SK-N-SH (cell line): ENCODE results near the gene PEMT. TPM values are rescaled to one million over a fixed set of nuclear protein-coding genes. Genes with fewer than 3 reads are reported as not detected.

Source experiments
- CTCF ChIA-PET: fragments of 300-600, 350-600 bp; formaldehyde crosslinking; extraction: SDS; loops from one replicate; lab custom pipeline; 2021; lab: Yijun Ruan, JAX
- POLR2A ChIA-PET: fragments of 350-600 bp; sonication (Branson Sonifier 250); formaldehyde crosslinking; extraction: SDS; loops from one replicate; lab custom pipeline; 2020; ENCODE audit warnings: antibody characterized with exemption, inconsistent platforms; lab: Yijun Ruan, JAX
- DNase-seq: peaks from one replicate; pipeline ENCODE4 v3.0.0; 2012
- H2AFZ ChIP-seq: fragments of 200-600 bp; sonication (generic); 2 replicates; pipeline ENCODE4 v1.8.1; 2016; ENCODE audit warnings: antibody characterized with exemption, mild to moderate bottlenecking, low read depth
- H3F3A ChIP-seq: fragments of 200-600 bp; sonication (generic); replicated peaks from 2 replicates; pipeline ENCODE3; 2016; ENCODE audit warnings: antibody characterized with exemption, mild to moderate bottlenecking; ENCODE audit not compliant: insufficient read depth
- H3K27ac ChIP-seq, 2 experiments: fragments of 200-500 bp in 1 of 2; fragments of 200-600 bp in 1 of 2; sonication (Bioruptor generic) in 1 of 2; sonication (generic), shearing (Covaris generic) in 1 of 2; 2 replicates each; pipeline versions ENCODE4 v1.5.1 to v1.6.1; 2014 to 2016; ENCODE audit warnings: low read depth in 2 of 2, inconsistent platforms in 1 of 2, low read length in 1 of 2, mild to moderate bottlenecking in 1 of 2, mixed read lengths in 1 of 2
- H3K27me3 ChIP-seq: fragments of 200-600 bp; sonication (generic), shearing (Covaris generic); 2 replicates; pipeline ENCODE4 v1.6.1; 2016; ENCODE audit warnings: mixed run types; ENCODE audit not compliant: insufficient read depth
- H3K36me3 ChIP-seq, 2 experiments: fragments of 200-500 bp in 1 of 2; fragments of 200-600 bp in 1 of 2; sonication (Bioruptor generic) in 1 of 2; sonication (generic) in 1 of 2; replicated peaks in 1 of 2; 2 replicates each; pipeline versions ENCODE3 to v1.5.1; 2014 to 2016; ENCODE audit warnings: low read length in 1 of 2, mild to moderate bottlenecking in 1 of 2; ENCODE audit not compliant: insufficient read depth in 2 of 2, control insufficient read depth in 1 of 2
- H3K4me1 ChIP-seq, 2 experiments: fragments of 200-500 bp in 1 of 2; fragments of 200-600 bp in 1 of 2; sonication (Bioruptor generic) in 1 of 2; sonication (generic), shearing (Covaris generic) in 1 of 2; 2 replicates each; pipeline versions ENCODE4 v1.5.1 to v1.6.1; 2014 to 2016; ENCODE audit warnings: low read depth in 1 of 2, low read length in 1 of 2, mixed run types in 1 of 2; ENCODE audit not compliant: insufficient read depth in 2 of 2, control insufficient read depth in 1 of 2
- H3K4me2 ChIP-seq: fragments of 200-600 bp; sonication (generic), shearing (Covaris generic); 2 replicates; pipeline ENCODE4 v1.6.1; 2017; ENCODE audit warnings: mixed run types
- H3K4me3 ChIP-seq, 2 experiments: fragments of 200-500 bp in 1 of 2; fragments of 200-600 bp in 1 of 2; sonication (Bioruptor generic) in 1 of 2; sonication (generic), shearing (Covaris generic) in 1 of 2; 2 replicates each; pipeline versions ENCODE4 v1.5.1 to v1.8.1; 2014 to 2016; ENCODE audit warnings: low read depth in 2 of 2, inconsistent platforms in 1 of 2, low read length in 1 of 2, mild to moderate bottlenecking in 1 of 2, mixed read lengths in 1 of 2, moderate library complexity in 1 of 2
- H3K79me2 ChIP-seq: fragments of 200-600 bp; sonication (generic); 2 replicates; pipeline ENCODE4 v1.8.1; 2017; ENCODE audit warnings: mild to moderate bottlenecking; ENCODE audit not compliant: insufficient read depth
- H3K9ac ChIP-seq: fragments of 200-600 bp; sonication (generic); 2 replicates; pipeline ENCODE4 v1.6.1; 2017; ENCODE audit warnings: mixed run types
- H3K9me2 ChIP-seq: fragments of 200-600 bp; sonication (generic); 2 replicates; pipeline ENCODE4 v1.6.1; 2017; ENCODE audit warnings: mixed run types
- H3K9me3 ChIP-seq: fragments of 200-600 bp; sonication (generic); 2 replicates; pipeline ENCODE4 v1.6.1; 2017; ENCODE audit warnings: mixed run types, mild to moderate bottlenecking, moderate library complexity
- H4K20me1 ChIP-seq: fragments of 200-600 bp; sonication (generic); 2 replicates; pipeline ENCODE4 v1.6.1; 2017; ENCODE audit warnings: mild to moderate bottlenecking, mixed run types; ENCODE audit not compliant: insufficient read depth
- CHD2 ChIP-seq: fragments of 150-350 bp; IDR thresholded peaks from 2 replicates; pipeline ENCODE4 v1.6.1; 2018; ENCODE audit warnings: low read length; ENCODE audit not compliant: partially characterized antibody
- CTCF ChIP-seq: fragments of 200-600 bp; sonication (generic); IDR thresholded peaks from 2 replicates; pipeline ENCODE4 v1.6.1; 2017; ENCODE audit warnings: antibody characterized with exemption, mild to moderate bottlenecking, moderate library complexity
- EP300 ChIP-seq, 2 experiments: IDR thresholded peaks; 2 replicates each; pipeline versions ENCODE4 v1.4.0 to v1.6.1; 2012; ENCODE audit warnings: borderline replicate concordance in 1 of 2, low read depth in 1 of 2, low read length in 1 of 2
- EZH2phosphoT487 ChIP-seq: fragments of 200-600 bp; sonication (generic); IDR thresholded peaks from 2 replicates; pipeline ENCODE4 v1.6.1; 2017; ENCODE audit warnings: low read depth, mixed run types, mild to moderate bottlenecking, antibody characterized with exemption, moderate library complexity, borderline replicate concordance
- FOXJ3 ChIP-seq: sonication (generic); formaldehyde crosslinking; IDR thresholded peaks from 2 replicates; pipeline ENCODE4 v1.5.1; 2020; ENCODE audit warnings: mild to moderate bottlenecking, missing genetic modification reagents
- GATA2 ChIP-seq: sonication (generic); formaldehyde crosslinking; IDR thresholded peaks from 2 replicates; pipeline ENCODE4 v1.5.0; 2020; ENCODE audit warnings: mild to moderate bottlenecking, missing genetic modification reagents
- JUND ChIP-seq: IDR thresholded peaks from 2 replicates; pipeline ENCODE4 v1.4.0; 2012
- MAX ChIP-seq: IDR thresholded peaks from 2 replicates; pipeline ENCODE4 v1.4.0; 2012; ENCODE audit warnings: low read depth
- MEF2A ChIP-seq: IDR thresholded peaks from 2 replicates; pipeline ENCODE4 v1.4.0; 2012; ENCODE audit warnings: low read depth, borderline replicate concordance
- NRF1 ChIP-seq: IDR thresholded peaks from 2 replicates; pipeline ENCODE4 v1.6.1; 2012; ENCODE audit warnings: low read depth, mild to moderate bottlenecking, low read length
- REST ChIP-seq: IDR thresholded peaks from 2 replicates; pipeline ENCODE4 v1.6.1; 2012; ENCODE audit warnings: mild to moderate bottlenecking, low read depth, low read length, moderate library complexity
- RXRA ChIP-seq: IDR thresholded peaks from 2 replicates; pipeline ENCODE4 v1.4.0; 2012; ENCODE audit warnings: low read depth, mild to moderate bottlenecking, borderline replicate concordance
- SIN3A ChIP-seq: IDR thresholded peaks from 2 replicates; pipeline ENCODE4 v1.6.1; 2012; ENCODE audit warnings: low read depth, mild to moderate bottlenecking, low read length, moderate library complexity, borderline replicate concordance
- SMC3 ChIP-seq: IDR thresholded peaks from 2 replicates; pipeline ENCODE4 v1.6.1; 2012; ENCODE audit warnings: low read depth, low read length, improper control_type of control experiment
- TCF12 ChIP-seq: IDR thresholded peaks from 2 replicates; pipeline ENCODE4 v1.4.0; 2012
- WGBS: methylation state at CpG from one replicate; pipeline ENCODE4 v1.1.6; 2017; ENCODE audit warnings: low lambda C conversion rate; 5-methylcytosine and 5-hydroxymethylcytosine counted together
- polyA plus RNA-seq, 3 experiments: library from polyadenylated mRNA; depleted of rRNA; stranded (reverse); fragments of >200 nt; gene quantifications; 2 replicates each; pipeline ENCODE4 v1.2.3, GENCODE V29; 2012

The PEMT gene
- polyA plus RNA-seq, 1 of the 3 experiments (the other 2 are of a cell fraction) = 52.8 TPM

GRCh38 chr17:17575360-17576251 is 15.9 kb downstream of the PEMT start:
- H3K27me3 ChIP-seq = no peaks in the 10 kb centered on the region
- no peaks in the 10 kb centered on the region for H3K9me2 ChIP-seq
- 77% methylated on average over 14 of the region's 16 CpGs for WGBS
- no peak overlapping the region for H3K4me3 ChIP-seq
- ChIA-PET CTCF (interaction anchor here (1.1 to 2.8 kb wide), 5 partner anchors 11 to 221 kb away, joined by 3 to 16 read pairs (median 9); partner anchors contain the start of gene RASD1), POLR2A (no interaction called here)
- H3K27ac ChIP-seq = no peak overlapping the region
- H3K79me2 ChIP-seq = no peaks in the 10 kb centered on the region
- TF ChIP-seq MAX (no peak), NRF1 (no peak), SMC3 (no peak), GATA2 (CRISPR knock-in tag) (no peak), TCF12 (no peak), EP300 (IDR thresholded peaks at IDR 0.05; ENCODE audit: borderline replicate concordance in 1 of 2, low read depth in 1 of 2, low read length in 1 of 2) (no peak), RXRA (no peak), SIN3A (no peak), EZH2phosphoT487 (no peak), CHD2 (no peak), CTCF (no peak), JUND (no peak), REST (no peak), FOXJ3 (CRISPR knock-in tag) (no peak), MEF2A (no peak)
- H4K20me1 ChIP-seq = no peaks in the 10 kb centered on the region
- peaks cover 0 to 24% of the 10 kb centered on the region in 2 experiments; a peak in 1 of 4 replicates for H3K4me1 ChIP-seq
- H3K4me2 ChIP-seq = no peak overlapping the region
- no peak for DNase-seq
- no peaks in the 10 kb centered on the region for H3F3A ChIP-seq
- no peaks in the 10 kb centered on the region for H3K36me3 ChIP-seq
- no peak overlapping the region for H3K9ac ChIP-seq
- H2AFZ ChIP-seq = no peak overlapping the region
- H3K9me3 ChIP-seq = no peaks in the 10 kb centered on the region
